HepG2 (cell line): Measurements from ENCODE around the gene GDAP1L1. TPM values are rescaled to one million over a fixed set of nuclear protein-coding genes. Genes with fewer than 3 reads are reported as not detected.

Experiments used
- BCL6 ChIP-seq: IDR thresholded peaks from 2 replicates; pipeline ENCODE4 v1.6.1; 2016; ENCODE audit warnings: missing genetic modification reagents, missing compliant biosample characterization
- LCORL ChIP-seq, 2 experiments: fragments of 450-650 bp in 1 of 2; sonication (generic) in 1 of 2; formaldehyde crosslinking in 1 of 2; IDR thresholded peaks; 2 replicates each; pipeline versions ENCODE4 v1.5.0 to v1.6.1; 2017 to 2020; ENCODE audit warnings: antibody characterized with exemption in 1 of 2, missing genetic modification reagents in 1 of 2
- NCOA2 ChIP-seq: sonication (generic); formaldehyde crosslinking; IDR thresholded peaks from 2 replicates; pipeline ENCODE4 v1.8.0; 2022; ENCODE audit warnings: inconsistent platforms
- NONO ChIP-seq, 2 experiments: fragments of 450-650 bp in 1 of 2; sonication (generic) in 1 of 2; formaldehyde crosslinking in 1 of 2; IDR thresholded peaks in 1 of 2; conservative IDR thresholded peaks in 1 of 2; 2 replicates each; pipeline versions ENCODE4 v1.6.1 to v1.8.0; 2017 to 2022; ENCODE audit warnings: mild to moderate bottlenecking in 1 of 2, missing genetic modification reagents in 1 of 2, moderate library complexity in 1 of 2
- NR2F1 ChIP-seq, 2 experiments: fragments of 450-650 bp in 1 of 2; formaldehyde crosslinking in 1 of 2; IDR thresholded peaks; 2 replicates each; pipeline versions ENCODE4 v1.5.0 to v1.6.1; 2016 to 2020; ENCODE audit warnings: mild to moderate bottlenecking in 1 of 2, missing compliant biosample characterization in 1 of 2, missing genetic modification reagents in 1 of 2, moderate library complexity in 1 of 2
- ZKSCAN5 ChIP-seq: sonication (generic); formaldehyde crosslinking; IDR thresholded peaks from 2 replicates; pipeline ENCODE4 v1.5.1; 2020; ENCODE audit warnings: mild to moderate bottlenecking, missing genetic modification reagents
- ZNF383 ChIP-seq: sonication (generic); formaldehyde crosslinking; IDR thresholded peaks from 2 replicates; pipeline ENCODE4 v1.4.0; 2020; ENCODE audit warnings: missing genetic modification reagents, mild to moderate bottlenecking, borderline replicate concordance
- ZNF564 ChIP-seq: sonication (generic); formaldehyde crosslinking; IDR thresholded peaks from 2 replicates; pipeline ENCODE4 v1.8.1; 2023; ENCODE audit warnings: mild to moderate bottlenecking, missing genetic modification reagents
- polyA plus RNA-seq, 8 experiments: library from polyadenylated mRNA; depleted of rRNA in 3 of 8; stranded (reverse) in 7 of 8; unstranded in 1 of 8; fragments of >200 nt; fragmentation: Illumina TruSeq in 4 of 8; extraction: Trizol in 4 of 8; gene quantifications; 2 replicates each; pipeline versions ENCODE4 v1.2.1 to v1.2.3, GENCODE V29; 2011 to 2016; ENCODE audit warnings: low read depth in 4 of 8, missing spikeins in 1 of 8, mixed read lengths in 1 of 8; ENCODE audit not compliant: insufficient read depth in 1 of 8
- total RNA-seq, 5 experiments: library from RNA; depleted of rRNA; stranded (reverse); fragments of >200 nt; fragmentation: Illumina TruSeq; extraction: Trizol; gene quantifications; 2 replicates each; pipeline ENCODE4 v1.2.3, GENCODE V29; 2016; ENCODE audit warnings: low read depth in 1 of 5
- TF ChIP-seq, protein P1 (sequence below): sonication (generic); formaldehyde crosslinking; IDR thresholded peaks from 2 replicates; pipeline ENCODE4 v1.4.0; 2020; ENCODE audit warnings: missing genetic modification reagents
- TF ChIP-seq, protein P2 (sequence below): sonication (generic); formaldehyde crosslinking; IDR thresholded peaks from 2 replicates; pipeline ENCODE4 v1.4.0; 2020; ENCODE audit warnings: mild to moderate bottlenecking, missing genetic modification reagents, borderline replicate concordance
- TF ChIP-seq, protein P3 (sequence below): IDR thresholded peaks from 2 replicates; pipeline ENCODE4 v1.6.1; 2016; ENCODE audit warnings: missing compliant biosample characterization, missing genetic modification reagents, borderline replicate concordance
- TF ChIP-seq, protein P4 (sequence below): sonication (generic); formaldehyde crosslinking; IDR thresholded peaks from 2 replicates; pipeline ENCODE4 v1.4.0; 2020; ENCODE audit warnings: missing genetic modification reagents, borderline replicate concordance
- TF ChIP-seq, protein P5 (sequence below): sonication (generic); formaldehyde crosslinking; IDR thresholded peaks from 2 replicates; pipeline ENCODE4 v1.4.0; 2020; ENCODE audit warnings: missing genetic modification reagents

The GDAP1L1 gene
- total and polyA plus RNA-seq, 2 of the 13 experiments (the other 11 are each of a cell fraction or from before 2014, with no cell fraction given), result 0.04 TPM; not detected in 1

DNA sequence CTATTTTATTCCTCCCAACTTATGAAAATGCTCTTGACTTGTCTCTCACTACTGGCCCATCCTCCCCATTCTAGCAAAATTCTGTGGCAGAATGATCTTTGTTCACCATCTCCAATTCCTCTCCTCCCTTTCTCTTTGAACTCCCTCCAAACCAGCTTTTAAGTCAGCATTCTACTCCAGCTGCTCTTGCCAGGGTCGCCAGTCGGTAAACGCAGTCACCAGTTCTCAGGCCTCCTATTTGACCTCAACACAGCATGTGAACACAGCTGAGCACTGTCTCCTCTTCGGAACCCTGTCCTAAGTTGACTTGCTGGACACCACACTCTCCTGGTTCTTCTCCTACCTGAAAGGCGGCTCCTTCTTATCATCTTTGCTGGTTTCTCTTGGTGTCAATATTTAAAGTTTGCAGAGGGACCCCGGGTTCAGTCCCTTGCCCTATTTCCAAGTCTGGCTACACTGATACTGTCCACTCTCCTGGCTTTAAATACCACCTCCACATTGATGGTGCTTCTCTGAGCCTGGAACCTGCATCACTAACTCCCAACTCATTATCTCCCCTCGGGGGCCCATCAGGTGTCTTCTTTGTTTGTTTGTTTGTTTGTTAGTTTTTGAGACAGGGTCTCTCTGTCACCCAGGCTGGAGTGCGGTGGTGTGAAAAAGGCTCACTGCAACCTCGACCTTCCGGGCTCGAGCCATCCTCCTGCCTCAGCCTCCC is 27.4 kb downstream of the GDAP1L1 start (continued):
- TF ChIP-seq, protein P1, sequence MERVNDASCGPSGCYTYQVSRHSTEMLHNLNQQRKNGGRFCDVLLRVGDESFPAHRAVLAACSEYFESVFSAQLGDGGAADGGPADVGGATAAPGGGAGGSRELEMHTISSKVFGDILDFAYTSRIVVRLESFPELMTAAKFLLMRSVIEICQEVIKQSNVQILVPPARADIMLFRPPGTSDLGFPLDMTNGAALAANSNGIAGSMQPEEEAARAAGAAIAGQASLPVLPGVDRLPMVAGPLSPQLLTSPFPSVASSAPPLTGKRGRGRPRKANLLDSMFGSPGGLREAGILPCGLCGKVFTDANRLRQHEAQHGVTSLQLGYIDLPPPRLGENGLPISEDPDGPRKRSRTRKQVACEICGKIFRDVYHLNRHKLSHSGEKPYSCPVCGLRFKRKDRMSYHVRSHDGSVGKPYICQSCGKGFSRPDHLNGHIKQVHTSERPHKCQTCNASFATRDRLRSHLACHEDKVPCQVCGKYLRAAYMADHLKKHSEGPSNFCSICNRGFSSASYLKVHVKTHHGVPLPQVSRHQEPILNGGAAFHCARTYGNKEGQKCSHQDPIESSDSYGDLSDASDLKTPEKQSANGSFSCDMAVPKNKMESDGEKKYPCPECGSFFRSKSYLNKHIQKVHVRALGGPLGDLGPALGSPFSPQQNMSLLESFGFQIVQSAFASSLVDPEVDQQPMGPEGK (CRISPR knock-in tag), result peak; percentile 44; the same call in 1 of the 2 replicates
- TF ChIP-seq NCOA2, result peak; percentile 74; the same call in 1 of the 2 replicates
- peak; percentile 79 for TF ChIP-seq LCORL (IDR thresholded peaks at IDR 0.05)
- no peak; the same call in 1 of the 2 replicates for TF ChIP-seq LCORL (CRISPR knock-in tag; IDR thresholded peaks at IDR 0.05)
- peak; percentile 73; the same call in 1 of the 2 replicates for TF ChIP-seq ZKSCAN5
- TF ChIP-seq, protein P2, sequence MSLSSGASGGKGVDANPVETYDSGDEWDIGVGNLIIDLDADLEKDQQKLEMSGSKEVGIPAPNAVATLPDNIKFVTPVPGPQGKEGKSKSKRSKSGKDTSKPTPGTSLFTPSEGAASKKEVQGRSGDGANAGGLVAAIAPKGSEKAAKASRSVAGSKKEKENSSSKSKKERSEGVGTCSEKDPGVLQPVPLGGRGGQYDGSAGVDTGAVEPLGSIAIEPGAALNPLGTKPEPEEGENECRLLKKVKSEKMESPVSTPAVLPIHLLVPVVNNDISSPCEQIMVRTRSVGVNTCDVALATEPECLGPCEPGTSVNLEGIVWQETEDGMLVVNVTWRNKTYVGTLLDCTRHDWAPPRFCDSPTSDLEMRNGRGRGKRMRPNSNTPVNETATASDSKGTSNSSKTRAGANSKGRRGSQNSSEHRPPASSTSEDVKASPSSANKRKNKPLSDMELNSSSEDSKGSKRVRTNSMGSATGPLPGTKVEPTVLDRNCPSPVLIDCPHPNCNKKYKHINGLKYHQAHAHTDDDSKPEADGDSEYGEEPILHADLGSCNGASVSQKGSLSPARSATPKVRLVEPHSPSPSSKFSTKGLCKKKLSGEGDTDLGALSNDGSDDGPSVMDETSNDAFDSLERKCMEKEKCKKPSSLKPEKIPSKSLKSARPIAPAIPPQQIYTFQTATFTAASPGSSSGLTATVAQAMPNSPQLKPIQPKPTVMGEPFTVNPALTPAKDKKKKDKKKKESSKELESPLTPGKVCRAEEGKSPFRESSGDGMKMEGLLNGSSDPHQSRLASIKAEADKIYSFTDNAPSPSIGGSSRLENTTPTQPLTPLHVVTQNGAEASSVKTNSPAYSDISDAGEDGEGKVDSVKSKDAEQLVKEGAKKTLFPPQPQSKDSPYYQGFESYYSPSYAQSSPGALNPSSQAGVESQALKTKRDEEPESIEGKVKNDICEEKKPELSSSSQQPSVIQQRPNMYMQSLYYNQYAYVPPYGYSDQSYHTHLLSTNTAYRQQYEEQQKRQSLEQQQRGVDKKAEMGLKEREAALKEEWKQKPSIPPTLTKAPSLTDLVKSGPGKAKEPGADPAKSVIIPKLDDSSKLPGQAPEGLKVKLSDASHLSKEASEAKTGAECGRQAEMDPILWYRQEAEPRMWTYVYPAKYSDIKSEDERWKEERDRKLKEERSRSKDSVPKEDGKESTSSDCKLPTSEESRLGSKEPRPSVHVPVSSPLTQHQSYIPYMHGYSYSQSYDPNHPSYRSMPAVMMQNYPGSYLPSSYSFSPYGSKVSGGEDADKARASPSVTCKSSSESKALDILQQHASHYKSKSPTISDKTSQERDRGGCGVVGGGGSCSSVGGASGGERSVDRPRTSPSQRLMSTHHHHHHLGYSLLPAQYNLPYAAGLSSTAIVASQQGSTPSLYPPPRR, result peak; percentile 39; the same call in 1 of the 2 replicates
- TF ChIP-seq NONO (IDR thresholded peaks at IDR 0.05), result no peak
- TF ChIP-seq NONO (CRISPR knock-in tag; conservative IDR thresholded peaks at IDR 0.05), result peak; percentile 67
- TF ChIP-seq, protein P3, sequence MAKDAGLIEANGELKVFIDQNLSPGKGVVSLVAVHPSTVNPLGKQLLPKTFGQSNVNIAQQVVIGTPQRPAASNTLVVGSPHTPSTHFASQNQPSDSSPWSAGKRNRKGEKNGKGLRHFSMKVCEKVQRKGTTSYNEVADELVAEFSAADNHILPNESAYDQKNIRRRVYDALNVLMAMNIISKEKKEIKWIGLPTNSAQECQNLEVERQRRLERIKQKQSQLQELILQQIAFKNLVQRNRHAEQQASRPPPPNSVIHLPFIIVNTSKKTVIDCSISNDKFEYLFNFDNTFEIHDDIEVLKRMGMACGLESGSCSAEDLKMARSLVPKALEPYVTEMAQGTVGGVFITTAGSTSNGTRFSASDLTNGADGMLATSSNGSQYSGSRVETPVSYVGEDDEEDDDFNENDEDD (CRISPR knock-in tag), result no peak
- TF ChIP-seq BCL6 (CRISPR knock-in tag), result peak; percentile 72
- TF ChIP-seq, protein P4, sequence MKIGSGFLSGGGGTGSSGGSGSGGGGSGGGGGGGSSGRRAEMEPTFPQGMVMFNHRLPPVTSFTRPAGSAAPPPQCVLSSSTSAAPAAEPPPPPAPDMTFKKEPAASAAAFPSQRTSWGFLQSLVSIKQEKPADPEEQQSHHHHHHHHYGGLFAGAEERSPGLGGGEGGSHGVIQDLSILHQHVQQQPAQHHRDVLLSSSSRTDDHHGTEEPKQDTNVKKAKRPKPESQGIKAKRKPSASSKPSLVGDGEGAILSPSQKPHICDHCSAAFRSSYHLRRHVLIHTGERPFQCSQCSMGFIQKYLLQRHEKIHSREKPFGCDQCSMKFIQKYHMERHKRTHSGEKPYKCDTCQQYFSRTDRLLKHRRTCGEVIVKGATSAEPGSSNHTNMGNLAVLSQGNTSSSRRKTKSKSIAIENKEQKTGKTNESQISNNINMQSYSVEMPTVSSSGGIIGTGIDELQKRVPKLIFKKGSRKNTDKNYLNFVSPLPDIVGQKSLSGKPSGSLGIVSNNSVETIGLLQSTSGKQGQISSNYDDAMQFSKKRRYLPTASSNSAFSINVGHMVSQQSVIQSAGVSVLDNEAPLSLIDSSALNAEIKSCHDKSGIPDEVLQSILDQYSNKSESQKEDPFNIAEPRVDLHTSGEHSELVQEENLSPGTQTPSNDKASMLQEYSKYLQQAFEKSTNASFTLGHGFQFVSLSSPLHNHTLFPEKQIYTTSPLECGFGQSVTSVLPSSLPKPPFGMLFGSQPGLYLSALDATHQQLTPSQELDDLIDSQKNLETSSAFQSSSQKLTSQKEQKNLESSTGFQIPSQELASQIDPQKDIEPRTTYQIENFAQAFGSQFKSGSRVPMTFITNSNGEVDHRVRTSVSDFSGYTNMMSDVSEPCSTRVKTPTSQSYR (CRISPR knock-in tag), result peak; percentile 29; the same call in 1 of the 2 replicates
- TF ChIP-seq ZNF383 (CRISPR knock-in tag), result no peak
- no peak for TF ChIP-seq ZNF564 (CRISPR knock-in tag)
- TF ChIP-seq NR2F1 (CRISPR knock-in tag; IDR thresholded peaks at IDR 0.05), result peak; percentile 6 to 22; a peak in 1 of 4 replicates
- TF ChIP-seq, protein P5, sequence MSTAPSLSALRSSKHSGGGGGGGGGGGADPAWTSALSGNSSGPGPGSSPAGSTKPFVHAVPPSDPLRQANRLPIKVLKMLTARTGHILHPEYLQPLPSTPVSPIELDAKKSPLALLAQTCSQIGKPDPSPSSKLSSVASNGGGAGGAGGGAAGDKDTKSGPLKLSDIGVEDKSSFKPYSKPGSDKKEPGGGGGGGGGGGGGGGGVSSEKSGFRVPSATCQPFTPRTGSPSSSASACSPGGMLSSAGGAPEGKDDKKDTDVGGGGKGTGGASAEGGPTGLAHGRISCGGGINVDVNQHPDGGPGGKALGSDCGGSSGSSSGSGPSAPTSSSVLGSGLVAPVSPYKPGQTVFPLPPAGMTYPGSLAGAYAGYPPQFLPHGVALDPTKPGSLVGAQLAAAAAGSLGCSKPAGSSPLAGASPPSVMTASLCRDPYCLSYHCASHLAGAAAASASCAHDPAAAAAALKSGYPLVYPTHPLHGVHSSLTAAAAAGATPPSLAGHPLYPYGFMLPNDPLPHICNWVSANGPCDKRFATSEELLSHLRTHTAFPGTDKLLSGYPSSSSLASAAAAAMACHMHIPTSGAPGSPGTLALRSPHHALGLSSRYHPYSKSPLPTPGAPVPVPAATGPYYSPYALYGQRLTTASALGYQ (CRISPR knock-in tag), result peak; percentile 58; the same call in 1 of the 2 replicates
